ENCODE data around the gene OSGEPL1. TPM values are rescaled to one million over a fixed set of nuclear protein-coding genes. Genes with fewer than 3 reads are reported as not detected.

OSGEPL1 gene
- total and polyA plus RNA-seq, 2 of the 4 experiments (the other 2 are of a cell fraction) = 5.0 to 6.8 TPM

DNA sequence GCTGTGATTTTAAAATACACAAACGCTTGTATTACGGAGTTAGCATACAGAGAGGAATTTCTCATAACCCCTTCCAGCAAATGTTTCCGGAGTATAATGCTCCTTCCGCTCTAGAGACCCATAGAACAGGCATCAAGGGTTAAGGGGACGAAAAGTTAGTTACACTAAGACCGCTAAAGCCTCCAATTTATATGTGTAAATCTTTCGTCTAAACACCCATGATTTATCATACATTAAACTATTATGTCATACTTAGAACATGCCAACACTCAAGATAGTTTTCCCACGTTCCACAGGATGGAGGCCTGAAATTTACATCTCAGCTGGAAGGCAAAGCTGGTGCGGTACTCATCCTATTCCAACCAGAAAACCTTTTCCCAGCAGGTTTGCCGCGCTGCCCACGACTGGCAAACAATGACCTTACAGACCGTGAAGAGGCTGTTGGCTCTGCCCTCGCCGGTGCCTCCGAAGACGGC, 20.9 kb upstream of the OSGEPL1 start:
- in situ Hi-C loops (cut with MboI; ENCODE audit: low sequenced_read_pairs) (no loop called here), dilution Hi-C loops (cut with HindIII; ENCODE audit: low sequenced_read_pairs, unreplicated experiment) (no loop called here), intact Hi-C loops (cut with micrococcal nuclease) (loop anchor here (10.0 kb wide), 1 partner anchor 531 kb away; the partner anchor contains the start of gene HIBCH)
- Histone ChIP-seq H2BK5ac (ENCODE audit: low read depth, low read length, poor library complexity, severe bottlenecking) (peak overlapping the region; percentile 77), H3K14ac (replicated peaks; ENCODE audit: low read depth, low read length) (peak overlapping the region; percentile 66), H3K79me1 (ENCODE audit: low read depth in 1 of 2, low read length in 2 of 2) (peaks cover 25 to 41% of the 10 kb centered on the region in 2 experiments), H4K91ac (ENCODE audit: insufficient read depth, low read depth, low read length) (peak overlapping the region; percentile 59), H3K27ac (ENCODE audit: insufficient read depth, low read length) (peak overlapping the region; percentile 89), H3K4me1 (ENCODE audit: control insufficient read depth, insufficient read depth, low read length) (peaks cover 4% of the 10 kb centered on the region; the same call in 1 of the 2 replicates), H3K27me3 (ENCODE audit: control insufficient read depth, insufficient read depth, low read length) (no peaks in the 10 kb centered on the region), H3K9me3 (ENCODE audit: control insufficient read depth, insufficient read depth, low read length) (no peaks in the 10 kb centered on the region), H2AK9ac (replicated peaks; ENCODE audit: low read depth, low read length, poor library complexity) (peak overlapping the region; percentile 77), H2BK20ac (ENCODE audit: low read depth, low read length) (no peak overlapping the region), H2BK15ac (ENCODE audit: low read depth, low read length) (no peak overlapping the region), H3K9me1 (ENCODE audit: insufficient read depth, low read length) (no peaks in the 10 kb centered on the region; the same call in 1 of the 2 replicates), H2BK120ac (ENCODE audit: low read depth, low read length) (no peak overlapping the region), H3K56ac (ENCODE audit: extremely low read depth, insufficient read depth, low read length) (peak overlapping the region; percentile 89), H2AK5ac (ENCODE audit: low read depth, low read length) (peak overlapping the region; percentile 13; the same call in 1 of the 2 replicates), H3K4me2 (ENCODE audit: low read depth, low read length) (peak overlapping the region; percentile 82), H3K9ac (ENCODE audit: low read depth, low read length) (peak overlapping the region; percentile 85), H4K20me1 (ENCODE audit: insufficient read depth, low read length) (peaks cover 3% of the 10 kb centered on the region), H3K18ac (ENCODE audit: low read depth, low read length) (peak overlapping the region; percentile 58), H4K8ac (ENCODE audit: low read depth in 2 of 2, low read length in 2 of 2) (peak overlapping the region; percentile 89 to 93), H3K4me3 (ENCODE audit: insufficient read depth, low read depth, low read length) (peak overlapping the region; percentile 80), H3K36me3 (ENCODE audit: control insufficient read depth, insufficient read depth, low read length) (peaks cover 9% of the 10 kb centered on the region), H4K5ac (ENCODE audit: low read depth, low read length) (peak overlapping the region; percentile 57), H3K4ac (ENCODE audit: low read depth, low read length) (peak overlapping the region; percentile 76), H3K23ac (ENCODE audit: low read depth, low read length) (peak overlapping the region; percentile 85), H2AFZ (replicated peaks; ENCODE audit: low read length, poor library complexity) (peak overlapping the region; percentile 99)
- peak; percentile 12 for ATAC-seq (ENCODE audit: low read depth)
- CTCF ChIA-PET = no interaction called here
- POLR2A ChIA-PET (ENCODE audit: unreplicated experiment) = interaction anchor here (0.6 kb wide), 1 partner anchor 1854 kb away, joined by 3 read pairs; no protein-coding TSS in a partner anchor
- BruUV-seq (replicated peaks) = no TSS peak
- TF ChIP-seq SMC3 (IDR thresholded peaks at IDR 0.05; ENCODE audit: low read depth, low read length) (no peak), CHD1 (IDR thresholded peaks at IDR 0.05; ENCODE audit: low read depth, low read length) (no peak), MXI1 (IDR thresholded peaks at IDR 0.05; ENCODE audit: borderline replicate concordance, low read depth, low read length) (no peak), RAD21 (IDR thresholded peaks at IDR 0.05; ENCODE audit: low read length) (no peak), CEBPB (IDR thresholded peaks at IDR 0.05; ENCODE audit: low read depth, low read length) (no peak), MAZ (IDR thresholded peaks at IDR 0.05; ENCODE audit: borderline replicate concordance, low read depth, low read length) (no peak), MAFK (IDR thresholded peaks at IDR 0.05; ENCODE audit: low read depth, low read length) (no peak), NFE2L2 (IDR thresholded peaks at IDR 0.05; ENCODE audit: low read depth, low read length) (no peak), BHLHE40 (IDR thresholded peaks at IDR 0.05; ENCODE audit: low read depth, low read length) (no peak), RFX5 (IDR thresholded peaks at IDR 0.05; ENCODE audit: low read depth, low read length) (no peak), RCOR1 (IDR thresholded peaks at IDR 0.05; ENCODE audit: insufficient replicate concordance, low read length) (no peak), FOS (IDR thresholded peaks at IDR 0.05; ENCODE audit: low read depth, low read length) (no peak)
- TF ChIP-seq, protein P1, sequence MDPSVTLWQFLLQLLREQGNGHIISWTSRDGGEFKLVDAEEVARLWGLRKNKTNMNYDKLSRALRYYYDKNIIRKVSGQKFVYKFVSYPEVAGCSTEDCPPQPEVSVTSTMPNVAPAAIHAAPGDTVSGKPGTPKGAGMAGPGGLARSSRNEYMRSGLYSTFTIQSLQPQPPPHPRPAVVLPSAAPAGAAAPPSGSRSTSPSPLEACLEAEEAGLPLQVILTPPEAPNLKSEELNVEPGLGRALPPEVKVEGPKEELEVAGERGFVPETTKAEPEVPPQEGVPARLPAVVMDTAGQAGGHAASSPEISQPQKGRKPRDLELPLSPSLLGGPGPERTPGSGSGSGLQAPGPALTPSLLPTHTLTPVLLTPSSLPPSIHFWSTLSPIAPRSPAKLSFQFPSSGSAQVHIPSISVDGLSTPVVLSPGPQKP (IDR thresholded peaks at IDR 0.05; ENCODE audit: borderline replicate concordance, low read depth, low read length) = no peak
- TF ChIP-seq, protein P2, sequence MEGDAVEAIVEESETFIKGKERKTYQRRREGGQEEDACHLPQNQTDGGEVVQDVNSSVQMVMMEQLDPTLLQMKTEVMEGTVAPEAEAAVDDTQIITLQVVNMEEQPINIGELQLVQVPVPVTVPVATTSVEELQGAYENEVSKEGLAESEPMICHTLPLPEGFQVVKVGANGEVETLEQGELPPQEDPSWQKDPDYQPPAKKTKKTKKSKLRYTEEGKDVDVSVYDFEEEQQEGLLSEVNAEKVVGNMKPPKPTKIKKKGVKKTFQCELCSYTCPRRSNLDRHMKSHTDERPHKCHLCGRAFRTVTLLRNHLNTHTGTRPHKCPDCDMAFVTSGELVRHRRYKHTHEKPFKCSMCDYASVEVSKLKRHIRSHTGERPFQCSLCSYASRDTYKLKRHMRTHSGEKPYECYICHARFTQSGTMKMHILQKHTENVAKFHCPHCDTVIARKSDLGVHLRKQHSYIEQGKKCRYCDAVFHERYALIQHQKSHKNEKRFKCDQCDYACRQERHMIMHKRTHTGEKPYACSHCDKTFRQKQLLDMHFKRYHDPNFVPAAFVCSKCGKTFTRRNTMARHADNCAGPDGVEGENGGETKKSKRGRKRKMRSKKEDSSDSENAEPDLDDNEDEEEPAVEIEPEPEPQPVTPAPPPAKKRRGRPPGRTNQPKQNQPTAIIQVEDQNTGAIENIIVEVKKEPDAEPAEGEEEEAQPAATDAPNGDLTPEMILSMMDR (conservative IDR thresholded peaks at IDR 0.05; ENCODE audit: low read depth, low read length) = no peak
- TF ChIP-seq, protein P3, sequence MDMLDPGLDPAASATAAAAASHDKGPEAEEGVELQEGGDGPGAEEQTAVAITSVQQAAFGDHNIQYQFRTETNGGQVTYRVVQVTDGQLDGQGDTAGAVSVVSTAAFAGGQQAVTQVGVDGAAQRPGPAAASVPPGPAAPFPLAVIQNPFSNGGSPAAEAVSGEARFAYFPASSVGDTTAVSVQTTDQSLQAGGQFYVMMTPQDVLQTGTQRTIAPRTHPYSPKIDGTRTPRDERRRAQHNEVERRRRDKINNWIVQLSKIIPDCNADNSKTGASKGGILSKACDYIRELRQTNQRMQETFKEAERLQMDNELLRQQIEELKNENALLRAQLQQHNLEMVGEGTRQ (IDR thresholded peaks at IDR 0.05; ENCODE audit: low read depth, low read length) = no peak
- peak; percentile 49 for DNase-seq
- WGBS, 2 experiments (ENCODE audit: extremely low coverage in 2 of 2, insufficient read length in 1 of 2) = 0% methylated on average over 8 of the region's 17 CpGs; no CpG with 5 or more reads in 1 of the 2 experiments

Measured in IMR-90 (cell line).